LHCN-M2 (cell line): Measurements from ENCODE around the gene GALNT10. TPM values are rescaled to one million over a fixed set of nuclear protein-coding genes. Genes with fewer than 3 reads are reported as not detected.

Experiments used
- DNase-seq: peaks from one replicate; pipeline ENCODE4 v3.0.0-alpha.2; 2012; ENCODE audit warnings: low read depth
- total RNA-seq: library from RNA; depleted of rRNA; stranded (reverse); fragments of >200 nt; gene quantifications from 2 replicates; pipeline ENCODE4 v1.2.3, GENCODE V29; 2014

The GALNT10 gene
- total RNA-seq, 1 experiment from 2014 or later, result 30.3 TPM

- no peak for DNase-seq
Observed at GRCh38 chr5:154178661-154179060, 11.9 kb upstream of the GALNT10 start.

DNA sequence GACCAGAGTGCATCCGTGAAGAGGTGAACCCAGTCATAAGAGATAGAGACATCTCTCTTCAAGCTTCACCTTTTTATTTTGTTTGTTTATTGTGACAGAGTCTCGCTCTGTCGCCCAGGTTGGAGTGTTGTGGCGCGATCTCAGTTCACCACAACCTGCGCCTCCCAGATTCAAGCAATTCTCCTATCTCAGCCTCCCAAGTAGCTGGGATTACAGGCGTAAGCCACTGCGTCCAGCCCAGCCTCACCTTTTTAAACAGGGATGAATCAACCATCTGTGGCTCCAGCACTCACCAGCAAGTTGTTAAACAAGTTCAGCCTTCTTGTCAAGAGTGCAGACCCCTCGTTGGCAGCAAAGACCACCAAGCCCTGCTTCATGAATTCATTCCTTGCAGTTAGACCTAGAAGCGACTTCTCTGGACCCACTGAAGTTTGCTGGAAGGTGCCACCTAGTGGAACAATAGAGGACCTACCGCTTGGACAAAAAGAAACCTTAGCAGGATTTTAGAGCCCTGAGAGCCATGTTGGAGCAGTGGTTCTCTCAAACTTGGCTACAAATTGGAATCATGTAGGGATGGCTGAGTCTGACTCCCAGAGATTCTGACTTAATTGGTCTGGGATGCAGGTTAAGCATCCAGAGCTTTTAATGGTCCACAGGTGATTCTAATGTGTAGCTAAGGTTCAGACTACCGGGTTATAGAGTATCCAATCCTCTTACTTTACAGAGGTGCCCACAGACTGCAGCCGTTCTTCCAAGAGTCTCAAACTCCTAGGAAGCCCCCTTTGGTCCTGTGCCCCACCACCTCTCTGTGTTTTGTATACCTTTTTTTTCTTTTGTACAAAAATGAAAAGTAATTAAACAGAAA is 10.5 kb upstream of the GALNT10 start:
- DNase-seq, result peak; percentile 57

- no peak for DNase-seq
Observed at GRCh38 chr5:154181161-154181560, 9.4 kb upstream of the GALNT10 start.

GRCh38 chr5:154189256-154189818 is 1.2 kb upstream of the GALNT10 start:
- no peak for DNase-seq

DNA sequence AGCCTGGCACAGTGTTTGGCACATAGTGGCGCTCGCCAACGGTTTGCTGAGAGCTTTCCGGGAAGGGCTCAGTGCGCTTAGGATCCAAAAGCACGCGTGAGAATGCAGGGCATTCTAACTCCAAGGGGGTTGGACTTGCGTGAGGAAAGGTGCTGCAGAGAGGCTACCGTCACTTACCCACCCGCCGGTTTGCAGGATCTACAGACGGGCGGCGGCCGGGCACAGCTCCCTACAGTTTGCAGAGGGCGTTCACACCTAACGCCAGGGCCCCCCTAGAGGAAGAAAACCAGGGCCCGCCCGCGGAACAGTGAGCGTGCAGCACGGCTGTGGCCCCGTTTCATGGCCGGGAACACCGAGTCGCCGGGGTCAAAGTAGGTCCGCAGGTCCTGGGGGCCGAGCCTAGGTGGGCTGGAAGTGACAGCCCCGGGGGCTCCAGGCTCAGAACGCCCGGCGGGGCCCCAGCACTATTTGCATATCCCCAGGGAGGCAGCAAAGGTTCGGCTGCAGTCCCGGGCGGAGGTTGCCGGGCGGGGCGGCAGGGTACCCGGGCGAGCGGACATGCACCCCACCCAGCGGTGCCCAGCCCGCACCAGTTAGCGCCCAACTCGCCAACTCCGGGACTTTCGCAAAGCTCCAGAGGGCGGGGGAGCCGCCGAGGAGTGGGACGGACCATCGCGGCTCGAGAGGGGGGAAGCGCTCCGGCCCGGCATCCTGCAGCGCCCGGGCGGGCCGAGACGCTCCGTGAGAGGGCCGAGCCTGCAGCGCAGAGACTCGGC is 526 bp upstream of the GALNT10 start:
- peak; percentile 79 for DNase-seq

- DNase-seq, result no peak
Observed at GRCh38 chr5:154191467-154192261, 1.1 kb downstream of the GALNT10 start.

GRCh38 chr5:154193283-154193682 is 2.8 kb downstream of the GALNT10 start:
- no peak for DNase-seq

- peak; percentile 67 for DNase-seq
Observed at GRCh38 chr5:154193701-154194121, 3.2 kb downstream of the GALNT10 start.

DNA sequence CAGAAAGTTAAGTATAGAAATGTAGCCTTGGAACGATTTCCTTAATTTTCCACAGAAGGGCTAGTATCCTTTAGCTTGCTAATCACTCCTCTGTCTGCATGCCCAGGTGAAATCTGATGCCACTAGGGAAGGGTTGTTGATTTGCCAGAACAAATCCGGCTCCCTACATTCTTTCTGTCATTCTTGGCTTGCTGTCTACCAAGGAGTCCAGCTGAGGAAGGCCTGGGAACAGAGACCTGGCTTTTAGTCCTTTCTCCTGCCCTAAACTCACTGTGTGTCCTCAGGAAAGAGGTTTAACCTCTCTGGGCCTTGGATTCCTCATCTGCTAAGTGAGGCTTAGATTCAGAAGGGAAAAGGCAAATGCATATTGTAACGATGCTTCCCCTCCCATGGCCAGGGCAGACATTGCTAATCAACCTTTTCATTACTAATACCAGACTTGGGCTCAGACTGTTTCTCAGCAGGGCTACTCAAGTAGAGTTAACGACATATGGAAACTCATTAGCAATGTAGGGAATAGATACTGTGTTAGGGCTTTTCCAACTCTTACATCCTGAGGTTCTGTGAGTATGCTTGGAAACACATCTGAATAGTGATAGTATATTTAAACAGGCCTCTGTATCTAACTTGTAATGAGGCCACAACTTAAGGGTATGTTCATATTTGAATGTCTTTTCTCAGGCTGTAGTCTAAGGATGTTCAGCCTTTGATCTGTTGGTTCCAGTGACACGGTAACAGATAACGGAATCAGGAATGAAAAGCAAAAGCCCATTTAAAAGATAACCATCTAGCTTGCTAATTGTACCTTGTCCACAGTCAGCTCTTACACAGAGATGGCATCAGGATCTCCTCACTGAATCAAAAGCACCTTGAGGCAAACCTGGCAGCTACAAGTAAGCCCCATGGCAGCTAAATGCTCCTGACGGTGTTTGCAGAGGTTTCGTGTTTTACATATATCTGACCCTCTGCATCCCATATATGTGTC is 4.1 kb downstream of the GALNT10 start:
- DNase-seq, result peak; percentile 55

DNA sequence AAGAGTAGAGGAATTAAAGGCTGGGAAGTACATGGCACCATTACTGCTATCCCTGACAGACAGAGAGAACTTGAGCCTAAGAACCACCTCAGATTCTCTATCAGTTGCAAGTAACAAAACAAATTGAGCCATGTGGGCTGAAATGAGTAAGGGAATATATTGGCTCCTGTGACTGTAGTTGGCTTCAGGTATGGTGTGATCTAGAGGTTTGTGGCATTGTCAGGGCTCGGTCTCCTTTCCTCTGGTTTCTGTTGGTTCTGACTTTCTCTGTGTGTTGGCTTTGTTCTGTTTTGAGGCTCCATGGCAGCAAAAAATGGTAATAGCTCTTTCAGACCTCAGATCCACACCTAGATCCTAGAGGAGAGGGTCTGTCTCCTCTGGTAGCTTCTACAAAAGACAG is 5.7 kb downstream of the GALNT10 start:
- DNase-seq, result no peak

- DNase-seq, result no peak
Observed at GRCh38 chr5:154196955-154197652, 6.6 kb downstream of the GALNT10 start.

- DNase-seq, result peak; percentile 86
Observed at GRCh38 chr5:154197801-154198491, 7.4 kb downstream of the GALNT10 start.

GRCh38 chr5:154198611-154199230 is 8.2 kb downstream of the GALNT10 start:
- peak; percentile 65 for DNase-seq

DNA sequence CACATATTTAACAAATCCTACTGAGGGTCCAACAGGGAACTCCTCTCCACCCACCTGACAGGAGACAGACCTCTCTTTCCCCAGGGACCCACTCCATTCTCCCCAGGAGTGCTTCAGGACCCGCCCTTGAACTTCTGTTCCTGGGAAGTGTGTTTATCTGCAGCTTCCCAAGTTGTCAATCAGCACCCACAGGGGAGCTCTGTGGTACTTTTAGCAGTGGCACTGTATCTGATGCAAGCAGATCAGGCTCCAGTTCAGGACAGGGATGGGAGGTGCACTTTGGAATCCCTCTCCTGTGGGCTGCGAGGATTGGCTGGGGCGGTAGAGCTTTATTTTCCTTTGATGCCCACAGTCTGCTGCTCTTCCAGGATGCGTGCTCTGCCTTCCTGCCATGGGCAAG is 8.7 kb downstream of the GALNT10 start:
- no peak for DNase-seq

DNA sequence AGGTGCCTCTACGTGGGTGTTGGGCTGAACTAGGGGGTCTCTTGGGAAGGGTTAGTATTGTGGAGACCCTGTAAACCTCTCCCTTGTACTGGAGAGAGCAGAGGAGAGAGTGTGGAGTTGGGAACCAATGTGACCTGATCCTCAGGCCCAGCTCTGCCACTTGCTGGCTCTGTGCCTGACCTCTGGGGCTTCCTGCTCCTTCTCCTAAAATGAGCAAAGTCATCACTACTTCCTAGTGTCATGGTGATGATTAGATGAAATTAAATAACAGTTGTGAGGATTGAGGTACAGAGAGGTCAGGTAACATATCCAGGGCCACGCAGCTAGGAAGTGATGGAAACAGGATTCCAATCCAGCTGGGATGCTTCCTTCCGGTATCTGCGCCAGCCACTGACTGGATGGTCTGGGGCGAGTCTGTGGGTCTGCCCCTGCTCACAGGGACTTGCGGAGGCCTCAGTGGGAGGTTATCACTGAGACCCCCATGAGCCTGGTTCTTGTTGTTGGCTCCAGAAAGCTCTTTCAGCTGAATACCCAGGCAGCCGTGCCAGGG is 9.2 kb downstream of the GALNT10 start:
- DNase-seq, result no peak

- DNase-seq, result no peak
Observed at GRCh38 chr5:154200221-154200620, 9.7 kb downstream of the GALNT10 start.

- no peak for DNase-seq
Observed at GRCh38 chr5:154201108-154201769, 10.7 kb downstream of the GALNT10 start.
